Liver (tissue), 9 donors: Measurements from ENCODE around the gene DPF3. TPM values are rescaled to one million over a fixed set of nuclear protein-coding genes. Genes with fewer than 3 reads are reported as not detected.
A peak's percentile ranks its signal among the peaks of the same experiment; 100 is the strongest.

Experiments
- DNase-seq: peaks from one replicate; pipeline ENCODE4 v3.0.0-alpha.2; 2017; ENCODE audit warnings: low spot score
- H3K27ac ChIP-seq, 2 donors: one replicate each; pipeline ENCODE4 v1.7.0; 2013; ENCODE audit warnings: inconsistent platforms in 2 of 2, low read length in 2 of 2, control low read depth in 1 of 2, low read depth in 1 of 2, mild to moderate bottlenecking in 1 of 2
- H3K27me3 ChIP-seq, 4 donors: one replicate each; pipeline versions ENCODE4 v1.6.1 to v1.7.0; 2013; ENCODE audit warnings: low read length in 3 of 4, inconsistent platforms in 1 of 4, mild to moderate bottlenecking in 1 of 4, moderate library complexity in 1 of 4; ENCODE audit not compliant: control insufficient read depth in 4 of 4, insufficient read depth in 4 of 4
- H3K36me3 ChIP-seq, 4 donors: one replicate each; pipeline versions ENCODE4 v1.6.1 to v1.7.0; 2013; ENCODE audit warnings: low read length in 3 of 4, mild to moderate bottlenecking in 3 of 4, low read depth in 1 of 4, moderate library complexity in 1 of 4; ENCODE audit not compliant: control insufficient read depth in 4 of 4, insufficient read depth in 3 of 4
- H3K4me1 ChIP-seq, 4 donors: one replicate each; pipeline versions ENCODE4 v1.6.1 to v1.7.0; 2013; ENCODE audit warnings: low read length in 3 of 4, mild to moderate bottlenecking in 3 of 4, moderate library complexity in 1 of 4; ENCODE audit not compliant: control insufficient read depth in 4 of 4, insufficient read depth in 4 of 4
- H3K4me3 ChIP-seq, 3 donors: one replicate each; pipeline versions ENCODE4 v1.6.1 to v1.7.0; 2013; ENCODE audit warnings: low read length in 3 of 3, control low read depth in 1 of 3, low read depth in 1 of 3, mild to moderate bottlenecking in 1 of 3
- H3K9ac ChIP-seq, 2 donors: one replicate each; pipeline ENCODE4 v1.7.0; 2013; ENCODE audit warnings: low read length in 2 of 2, mild to moderate bottlenecking in 2 of 2, moderate library complexity in 2 of 2, control low read depth in 1 of 2, low read depth in 1 of 2
- H3K9me3 ChIP-seq, 4 donors: one replicate each; pipeline versions ENCODE4 v1.6.1 to v1.7.0; 2013; ENCODE audit warnings: low read length in 3 of 4; ENCODE audit not compliant: control insufficient read depth in 4 of 4
- ATF3 ChIP-seq: IDR thresholded peaks from 2 replicates; pipeline ENCODE4 v1.6.1; 2016; ENCODE audit warnings: antibody characterized with exemption
- EGR1 ChIP-seq, 2 donors: IDR thresholded peaks; 2 replicates each; pipeline ENCODE4 v1.6.1; 2016 to 2018; ENCODE audit warnings: antibody characterized with exemption in 2 of 2, low read depth in 2 of 2
- HNF4G ChIP-seq: IDR thresholded peaks from 2 replicates; pipeline ENCODE4 v1.6.1; 2016; ENCODE audit warnings: antibody characterized with exemption
- JUND ChIP-seq, 2 donors: IDR thresholded peaks; 2 replicates each; pipeline ENCODE4 v1.6.1; 2016; ENCODE audit warnings: antibody characterized with exemption in 2 of 2
- MAX ChIP-seq: IDR thresholded peaks from 2 replicates; pipeline ENCODE4 v1.6.1; 2016; ENCODE audit warnings: antibody characterized with exemption
- NR2F2 ChIP-seq: IDR thresholded peaks from 2 replicates; pipeline ENCODE4 v1.6.1; 2016; ENCODE audit warnings: antibody characterized with exemption
- REST ChIP-seq: IDR thresholded peaks from 2 replicates; pipeline ENCODE4 v1.6.1; 2016; ENCODE audit warnings: antibody characterized with exemption, mild to moderate bottlenecking
- RXRA ChIP-seq, 2 donors: IDR thresholded peaks; 2 replicates each; pipeline ENCODE4 v1.6.1; 2017 to 2018; ENCODE audit warnings: antibody characterized with exemption in 2 of 2, mild to moderate bottlenecking in 1 of 2
- SP1 ChIP-seq: IDR thresholded peaks from 2 replicates; pipeline ENCODE4 v1.6.1; 2018; ENCODE audit warnings: antibody characterized with exemption, mild to moderate bottlenecking
- TAF1 ChIP-seq: conservative IDR thresholded peaks from 2 replicates; pipeline ENCODE4 v1.6.1; 2016; ENCODE audit warnings: antibody characterized with exemption, mild to moderate bottlenecking
- WGBS: extraction: QIAGEN DNeasy Blood & Tissue Kit; methylation state at CpG from one replicate; pipeline ENCODE4 v1.1.7; 2013; 5-methylcytosine and 5-hydroxymethylcytosine counted together
- polyA plus RNA-seq, 2 donors: library from polyadenylated mRNA; stranded (reverse) in 1 of 2; unstranded in 1 of 2; fragments of 200-250 nt in 1 of 2; fragments of >200 nt in 1 of 2; fragmentation: Nextera tagmentation in 1 of 2; extraction: Ambion mirVana in 1 of 2; gene quantifications; one replicate each; pipeline versions ENCODE4 v1.2.1 to v1.2.3, GENCODE V29; 2013 to 2015
- total RNA-seq, 2 donors: library from RNA; depleted of rRNA; stranded (reverse); fragments of >200 nt; gene quantifications; one replicate each; pipeline ENCODE4 v1.2.3, GENCODE V29; 2014
- TF ChIP-seq, protein P1 (sequence below): IDR thresholded peaks from 2 replicates; pipeline ENCODE4 v1.6.1; 2016; ENCODE audit warnings: antibody characterized with exemption
- TF ChIP-seq, protein P2 (sequence below): fragments of 150-350 bp; IDR thresholded peaks from 2 replicates; pipeline ENCODE4 v1.5.1; 2017; ENCODE audit warnings: improper control_type of control experiment, low read depth, low read length; ENCODE audit not compliant: missing input control
- donor health status: healthy.
- donor health status: healthy.
- donor health status: healthy.
- donor health status: healthy.
- donor health status: healthy.

Gene DPF3
- total and polyA plus RNA-seq, 4 donors, result 1.1 to 23.2 (median 2.5) TPM

DNA sequence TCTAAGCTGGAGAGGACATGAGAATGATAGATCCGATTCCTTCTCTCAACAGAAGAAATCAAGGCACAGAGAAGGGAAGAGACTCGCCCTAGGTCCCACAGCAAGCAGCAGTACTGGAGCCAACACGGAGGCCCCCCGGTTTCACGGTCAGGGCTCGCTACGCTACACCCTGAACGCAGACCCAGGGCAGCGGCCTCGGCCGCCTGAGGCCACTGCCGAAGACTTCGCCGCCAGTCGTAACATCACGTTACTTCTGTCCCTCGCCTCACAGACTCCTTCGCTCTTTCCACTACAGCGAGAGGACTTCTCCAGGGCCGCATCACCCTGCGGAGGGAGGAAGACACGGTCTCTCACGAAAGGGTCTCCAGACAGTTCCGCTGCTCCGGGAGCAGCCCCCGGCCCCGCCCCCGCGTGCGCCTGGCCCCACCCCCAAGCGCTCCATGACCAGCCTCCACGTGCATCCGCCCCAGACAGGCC is 32.0 kb upstream of the DPF3 start:
- no peaks in the 10 kb centered on the region for H3K9me3 ChIP-seq
- WGBS, result 5% methylated on average over 33 of the region's 33 CpGs
- no peak overlapping the region for H3K27ac ChIP-seq
- no peaks in the 10 kb centered on the region for H3K36me3 ChIP-seq
- peak overlapping the region; percentile 70 to 77 (median 76) for H3K4me3 ChIP-seq
- no peak overlapping the region for H3K9ac ChIP-seq
- H3K4me1 ChIP-seq, result peaks cover 0 to 10% (median 5%) of the 10 kb centered on the region in 4 donors
- H3K27me3 ChIP-seq, result no peaks in the 10 kb centered on the region
- TF ChIP-seq TAF1, result no peak
- no peak for DNase-seq

DNA sequence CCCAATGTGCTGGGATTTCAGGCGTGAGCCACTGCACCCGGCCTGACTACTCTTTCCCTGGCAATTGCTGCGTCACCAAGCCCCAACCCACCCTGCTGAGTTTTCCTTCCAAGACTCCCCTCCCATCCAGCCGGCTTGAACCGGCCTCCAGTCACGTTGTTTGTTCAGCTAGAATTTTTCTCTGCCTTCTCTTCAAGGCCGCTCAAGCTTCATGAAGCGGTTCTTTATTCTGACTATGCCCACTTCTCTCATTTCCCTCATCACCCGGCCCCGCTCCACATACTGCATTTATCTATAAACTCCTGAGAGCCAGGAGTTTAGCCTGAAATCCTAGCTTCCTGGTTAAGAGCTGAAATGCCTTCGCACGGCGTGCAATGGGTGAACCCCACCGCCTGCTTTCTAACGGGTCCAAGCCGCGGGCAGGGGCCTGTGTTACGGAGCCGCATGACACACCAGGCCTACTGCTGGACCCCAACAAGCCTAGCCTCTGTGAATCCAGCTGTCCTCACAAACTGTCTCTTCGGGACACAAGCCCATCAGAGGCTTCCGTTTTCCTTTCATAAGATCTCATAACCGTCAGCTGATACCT is 31.4 kb upstream of the DPF3 start:
- Histone ChIP-seq H3K4me1 (peaks cover 0 to 10% (median 5%) of the 10 kb centered on the region in 4 donors), H3K27ac (no peak overlapping the region), H3K27me3 (no peaks in the 10 kb centered on the region), H3K9me3 (no peaks in the 10 kb centered on the region), H3K36me3 (no peaks in the 10 kb centered on the region), H3K9ac (no peak overlapping the region), H3K4me3 (no peak overlapping the region)
- 91% methylated on average over 22 of the region's 22 CpGs for WGBS
- DNase-seq, result no peak
- TF ChIP-seq HNF4G (no peak), RXRA (IDR thresholded peaks at IDR 0.05) (no peak), MAX (no peak), REST (no peak), JUND (IDR thresholded peaks at IDR 0.05) (no peak), SP1 (no peak), EGR1 (IDR thresholded peaks at IDR 0.05; ENCODE audit: low read depth in 2 of 2) (no peak), NR2F2 (no peak), ATF3 (no peak)
- TF ChIP-seq, protein P1, sequence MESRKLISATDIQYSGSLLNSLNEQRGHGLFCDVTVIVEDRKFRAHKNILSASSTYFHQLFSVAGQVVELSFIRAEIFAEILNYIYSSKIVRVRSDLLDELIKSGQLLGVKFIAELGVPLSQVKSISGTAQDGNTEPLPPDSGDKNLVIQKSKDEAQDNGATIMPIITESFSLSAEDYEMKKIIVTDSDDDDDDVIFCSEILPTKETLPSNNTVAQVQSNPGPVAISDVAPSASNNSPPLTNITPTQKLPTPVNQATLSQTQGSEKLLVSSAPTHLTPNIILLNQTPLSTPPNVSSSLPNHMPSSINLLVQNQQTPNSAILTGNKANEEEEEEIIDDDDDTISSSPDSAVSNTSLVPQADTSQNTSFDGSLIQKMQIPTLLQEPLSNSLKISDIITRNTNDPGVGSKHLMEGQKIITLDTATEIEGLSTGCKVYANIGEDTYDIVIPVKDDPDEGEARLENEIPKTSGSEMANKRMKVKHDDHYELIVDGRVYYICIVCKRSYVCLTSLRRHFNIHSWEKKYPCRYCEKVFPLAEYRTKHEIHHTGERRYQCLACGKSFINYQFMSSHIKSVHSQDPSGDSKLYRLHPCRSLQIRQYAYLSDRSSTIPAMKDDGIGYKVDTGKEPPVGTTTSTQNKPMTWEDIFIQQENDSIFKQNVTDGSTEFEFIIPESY, result no peak
- TF ChIP-seq, protein P2, sequence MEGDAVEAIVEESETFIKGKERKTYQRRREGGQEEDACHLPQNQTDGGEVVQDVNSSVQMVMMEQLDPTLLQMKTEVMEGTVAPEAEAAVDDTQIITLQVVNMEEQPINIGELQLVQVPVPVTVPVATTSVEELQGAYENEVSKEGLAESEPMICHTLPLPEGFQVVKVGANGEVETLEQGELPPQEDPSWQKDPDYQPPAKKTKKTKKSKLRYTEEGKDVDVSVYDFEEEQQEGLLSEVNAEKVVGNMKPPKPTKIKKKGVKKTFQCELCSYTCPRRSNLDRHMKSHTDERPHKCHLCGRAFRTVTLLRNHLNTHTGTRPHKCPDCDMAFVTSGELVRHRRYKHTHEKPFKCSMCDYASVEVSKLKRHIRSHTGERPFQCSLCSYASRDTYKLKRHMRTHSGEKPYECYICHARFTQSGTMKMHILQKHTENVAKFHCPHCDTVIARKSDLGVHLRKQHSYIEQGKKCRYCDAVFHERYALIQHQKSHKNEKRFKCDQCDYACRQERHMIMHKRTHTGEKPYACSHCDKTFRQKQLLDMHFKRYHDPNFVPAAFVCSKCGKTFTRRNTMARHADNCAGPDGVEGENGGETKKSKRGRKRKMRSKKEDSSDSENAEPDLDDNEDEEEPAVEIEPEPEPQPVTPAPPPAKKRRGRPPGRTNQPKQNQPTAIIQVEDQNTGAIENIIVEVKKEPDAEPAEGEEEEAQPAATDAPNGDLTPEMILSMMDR, result no peak
